ENCODE measurements around the gene FANCC. TPM values are rescaled to one million over a fixed set of nuclear protein-coding genes. Genes with fewer than 3 reads are reported as not detected.

Gene FANCC
- total RNA-seq, 2 experiments from 2014 or later = 15.4 to 21.5 TPM

DNA sequence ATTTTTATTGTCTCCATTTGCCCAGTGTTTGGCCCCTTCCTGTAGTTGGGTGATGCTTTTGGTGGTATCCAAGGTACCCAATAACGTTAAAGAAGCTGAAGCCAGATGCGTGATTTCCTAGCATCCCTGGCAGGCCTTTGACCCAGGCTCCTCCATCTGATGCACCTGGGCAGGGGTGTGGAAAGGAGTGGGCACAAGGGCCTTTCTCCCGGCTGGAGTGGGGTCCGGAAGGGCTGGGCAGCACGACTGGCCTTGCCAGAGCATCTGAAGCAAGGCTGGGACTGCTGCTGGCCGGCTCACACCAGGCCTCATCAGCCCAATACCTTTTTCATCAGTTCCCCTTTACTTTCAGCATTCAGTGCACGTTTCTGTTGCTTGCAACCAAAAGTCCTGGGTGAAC is 220.2 kb downstream of the FANCC start:
- H3K4me1 Mint-ChIP-seq = peaks cover 9% of the 10 kb centered on the region
- ChIA-PET POLR2A (no interaction called here), CTCF (interaction anchor here (2.0 kb wide), 1 partner anchor 25 kb away, joined by 7 read pairs; no protein-coding TSS in a partner anchor)
- H3K9me3 Mint-ChIP-seq = no peaks in the 10 kb centered on the region
- H3K4me3 Mint-ChIP-seq = no peak overlapping the region
- DNase-seq = no peak
- no peak overlapping the region for H3K27ac Mint-ChIP-seq
- no peaks in the 10 kb centered on the region for H3K36me3 Mint-ChIP-seq (ENCODE audit: low read depth)
- H3K27me3 Mint-ChIP-seq = no peaks in the 10 kb centered on the region

DNA sequence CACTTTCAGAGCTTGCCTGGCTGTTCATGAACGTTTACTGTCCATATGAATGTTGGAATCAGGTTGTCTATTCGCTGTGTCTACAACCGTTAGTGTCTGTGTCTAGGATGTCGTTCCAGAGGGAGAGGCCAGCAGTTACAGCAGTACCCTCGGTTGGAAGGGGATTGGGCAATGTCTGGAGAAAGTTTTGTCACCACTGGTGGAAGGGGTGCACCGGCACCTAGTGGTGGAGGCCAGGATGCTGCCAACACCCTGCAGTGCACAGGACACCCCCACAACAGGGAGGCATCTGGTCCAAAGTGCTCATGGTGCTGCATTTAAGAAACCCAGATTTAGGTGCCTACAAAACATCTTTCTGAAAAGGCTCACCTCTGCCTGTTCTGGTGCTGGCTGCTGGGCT is 220.7 kb downstream of the FANCC start:
- Mint-ChIP-seq H3K4me3 (no peak overlapping the region), H3K36me3 (ENCODE audit: low read depth) (no peaks in the 10 kb centered on the region), H3K9me3 (no peaks in the 10 kb centered on the region), H3K4me1 (peaks cover 10% of the 10 kb centered on the region), H3K27me3 (no peaks in the 10 kb centered on the region), H3K27ac (no peak overlapping the region)
- POLR2A ChIA-PET = no interaction called here
- CTCF ChIA-PET = interaction anchor here (2.0 kb wide), 1 partner anchor 24 kb away, joined by 7 read pairs; no protein-coding TSS in a partner anchor
- DNase-seq = no peak

DNA sequence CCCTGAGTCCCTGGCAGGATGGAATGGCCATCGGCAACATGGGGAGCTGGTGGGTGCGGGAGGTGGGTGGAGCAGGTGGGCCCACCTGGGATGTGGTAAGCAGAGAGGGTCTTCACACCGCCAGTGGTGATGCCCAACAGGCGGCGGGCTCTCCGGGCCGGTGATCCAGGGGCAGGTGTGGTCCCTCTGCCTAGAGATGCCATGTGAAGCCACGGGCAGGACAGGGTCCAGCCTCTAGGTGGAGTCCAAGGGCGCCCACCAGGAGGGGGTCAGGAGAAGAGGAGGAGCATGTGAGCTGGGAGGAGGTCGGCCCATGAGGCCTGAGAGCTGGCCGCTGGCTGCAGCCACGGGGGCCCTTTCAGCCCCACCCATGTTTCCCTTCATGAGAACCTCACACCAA is 221.1 kb downstream of the FANCC start:
- no peaks in the 10 kb centered on the region for H3K27me3 Mint-ChIP-seq
- DNase-seq = no peak
- no peaks in the 10 kb centered on the region for H3K36me3 Mint-ChIP-seq (ENCODE audit: low read depth)
- H3K4me1 Mint-ChIP-seq = peaks cover 12% of the 10 kb centered on the region
- ChIA-PET CTCF (interaction anchor here (2.0 kb wide), 1 partner anchor 24 kb away, joined by 7 read pairs; no protein-coding TSS in a partner anchor), POLR2A (no interaction called here)
- no peak overlapping the region for H3K4me3 Mint-ChIP-seq
- H3K9me3 Mint-ChIP-seq = no peaks in the 10 kb centered on the region
- H3K27ac Mint-ChIP-seq = no peak overlapping the region

DNA sequence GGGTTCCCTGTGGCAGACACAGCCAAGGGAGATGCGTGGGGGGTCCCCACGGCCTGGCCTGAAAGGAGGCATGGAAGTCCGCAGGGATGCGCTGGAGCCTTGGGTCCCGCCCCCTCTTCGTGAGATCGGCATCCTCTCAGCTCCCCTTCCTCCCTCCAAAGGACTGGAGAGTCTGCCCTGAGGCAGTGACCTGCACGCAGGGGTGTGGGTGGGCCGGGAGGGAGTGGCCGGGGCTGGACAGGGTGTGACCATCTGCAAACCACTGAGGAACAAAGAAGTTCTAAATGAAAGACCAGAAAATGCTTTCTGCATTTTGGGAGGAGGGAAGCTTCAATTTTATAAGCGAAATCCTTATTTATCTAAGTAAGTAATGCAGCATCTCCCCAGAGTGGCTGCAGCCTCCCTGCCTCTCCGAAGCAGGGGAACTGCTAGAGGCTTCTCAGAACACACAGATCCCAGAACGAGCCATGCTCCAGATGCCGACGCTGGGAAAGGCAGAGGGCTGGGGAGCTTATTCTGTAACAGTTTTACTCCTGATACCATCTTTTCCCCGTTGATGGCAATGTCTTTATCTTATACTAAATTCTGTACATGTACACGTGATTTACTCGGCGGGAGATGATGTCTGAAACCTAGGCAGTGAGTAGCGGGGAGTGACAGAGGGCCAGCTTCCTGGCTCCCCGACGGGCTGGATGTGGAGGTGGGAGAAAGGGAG is 221.7 kb downstream of the FANCC start:
- H3K9me3 Mint-ChIP-seq = no peaks in the 10 kb centered on the region
- no peak overlapping the region for H3K27ac Mint-ChIP-seq
- no peaks in the 10 kb centered on the region for H3K27me3 Mint-ChIP-seq
- POLR2A ChIA-PET = no interaction called here
- no peaks in the 10 kb centered on the region for H3K36me3 Mint-ChIP-seq (ENCODE audit: low read depth)
- H3K4me1 Mint-ChIP-seq = peaks cover 12% of the 10 kb centered on the region
- H3K4me3 Mint-ChIP-seq = no peak overlapping the region
- CTCF ChIA-PET = interaction anchor here (0.6 kb wide), 1 partner anchor 407 kb away, joined by 3 read pairs; no protein-coding TSS in a partner anchor
- DNase-seq = no peak

DNA sequence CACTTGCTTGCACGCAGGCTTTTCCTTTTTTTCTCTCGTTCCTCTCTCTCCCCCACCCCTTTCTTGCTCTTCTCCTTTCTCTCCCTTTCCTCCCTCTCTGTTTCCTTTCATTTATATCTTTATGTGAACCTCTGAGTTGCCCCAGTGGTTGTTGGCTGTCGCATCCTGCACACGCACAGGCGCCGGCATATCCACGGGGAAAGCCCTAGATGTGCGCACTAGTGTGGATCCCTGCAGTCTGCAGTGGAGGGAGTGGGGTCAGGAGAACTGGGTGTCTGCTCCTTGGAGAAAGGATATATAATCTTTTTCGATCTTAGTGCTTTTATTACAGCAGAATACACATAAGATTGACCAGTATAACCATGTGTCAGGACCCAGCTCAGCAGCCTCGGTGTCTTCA is 223.5 kb downstream of the FANCC start:
- POLR2A ChIA-PET = no interaction called here
- Mint-ChIP-seq H3K4me3 (no peak overlapping the region), H3K4me1 (peaks cover 12% of the 10 kb centered on the region), H3K9me3 (no peaks in the 10 kb centered on the region), H3K27ac (no peak overlapping the region), H3K27me3 (no peaks in the 10 kb centered on the region), H3K36me3 (ENCODE audit: low read depth) (no peaks in the 10 kb centered on the region)
- CTCF ChIA-PET = no interaction called here
- no peak for DNase-seq

DNA sequence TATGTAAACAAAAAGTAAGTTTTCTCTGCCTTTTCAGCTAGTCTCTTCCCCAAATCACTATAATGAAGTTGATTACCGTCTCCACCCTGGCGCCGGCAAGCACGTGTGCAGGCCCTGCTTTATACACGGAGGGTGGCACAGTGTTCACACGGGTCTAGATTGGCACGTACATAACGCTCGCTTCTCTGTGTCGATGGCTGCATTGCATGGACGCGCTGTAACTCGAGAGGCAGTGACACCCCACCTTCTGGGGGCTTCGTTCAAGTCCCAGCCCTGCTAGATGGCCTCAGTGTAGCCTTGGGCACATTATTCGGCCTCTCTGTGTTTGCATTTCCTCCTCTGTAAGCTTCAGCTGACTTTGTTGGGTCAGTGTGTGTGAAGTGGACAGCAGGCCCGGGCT is 223.9 kb downstream of the FANCC start:
- Mint-ChIP-seq H3K4me1 (peaks cover 12% of the 10 kb centered on the region), H3K36me3 (ENCODE audit: low read depth) (no peaks in the 10 kb centered on the region), H3K9me3 (no peaks in the 10 kb centered on the region), H3K27ac (no peak overlapping the region), H3K27me3 (no peaks in the 10 kb centered on the region), H3K4me3 (no peak overlapping the region)
- CTCF ChIA-PET = no interaction called here
- no peak for DNase-seq
- POLR2A ChIA-PET = no interaction called here

DNA sequence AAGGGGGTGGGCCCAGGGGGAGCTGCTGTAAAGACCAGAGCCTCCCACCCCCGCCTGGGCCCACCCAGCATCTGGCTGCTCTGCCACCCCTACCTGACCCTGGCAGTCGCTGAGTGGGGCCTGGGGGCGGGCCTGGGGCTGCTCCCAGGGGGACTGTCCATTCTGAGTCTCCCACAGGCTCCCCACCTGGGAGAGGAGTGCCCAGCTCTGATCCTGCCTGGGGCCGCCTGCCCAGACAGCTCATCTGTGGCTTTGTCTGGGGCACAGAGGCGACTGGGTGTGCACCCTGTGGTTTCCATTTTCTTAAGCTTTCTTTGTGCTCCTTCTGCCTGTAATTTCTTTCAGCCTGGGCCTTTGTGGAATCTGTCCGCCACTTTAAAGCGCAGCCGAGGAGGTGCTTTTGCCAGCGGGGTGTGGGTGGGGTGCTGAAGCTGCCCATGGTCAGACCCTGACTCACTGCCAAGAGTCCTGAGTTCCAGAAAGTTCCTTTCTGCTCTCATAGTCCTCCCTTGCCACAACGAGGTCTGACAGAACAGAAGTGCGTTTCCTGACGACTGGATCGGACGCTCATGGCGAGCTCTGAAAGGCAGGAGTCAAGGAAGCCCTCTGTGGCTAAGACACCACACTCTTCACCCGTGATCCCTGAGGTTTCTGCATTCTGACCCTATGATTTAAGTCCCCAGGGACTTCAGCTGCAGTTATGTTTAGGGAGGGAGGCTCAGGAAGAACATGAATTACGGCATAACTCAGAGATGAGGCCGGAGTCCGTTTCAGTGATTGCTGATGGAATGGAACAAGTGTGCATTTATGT is 225.0 kb downstream of the FANCC start:
- ChIA-PET CTCF (interaction anchor here (1.1 to 1.3 kb wide), 2 partner anchors 9 to 89 kb away, joined by 3 read pairs; no protein-coding TSS in a partner anchor), POLR2A (no interaction called here)
- Mint-ChIP-seq H3K9me3 (no peaks in the 10 kb centered on the region), H3K4me1 (peaks cover 12% of the 10 kb centered on the region), H3K27ac (no peak overlapping the region), H3K4me3 (no peak overlapping the region), H3K27me3 (no peaks in the 10 kb centered on the region), H3K36me3 (ENCODE audit: low read depth) (no peaks in the 10 kb centered on the region)
- DNase-seq = no peak

DNA sequence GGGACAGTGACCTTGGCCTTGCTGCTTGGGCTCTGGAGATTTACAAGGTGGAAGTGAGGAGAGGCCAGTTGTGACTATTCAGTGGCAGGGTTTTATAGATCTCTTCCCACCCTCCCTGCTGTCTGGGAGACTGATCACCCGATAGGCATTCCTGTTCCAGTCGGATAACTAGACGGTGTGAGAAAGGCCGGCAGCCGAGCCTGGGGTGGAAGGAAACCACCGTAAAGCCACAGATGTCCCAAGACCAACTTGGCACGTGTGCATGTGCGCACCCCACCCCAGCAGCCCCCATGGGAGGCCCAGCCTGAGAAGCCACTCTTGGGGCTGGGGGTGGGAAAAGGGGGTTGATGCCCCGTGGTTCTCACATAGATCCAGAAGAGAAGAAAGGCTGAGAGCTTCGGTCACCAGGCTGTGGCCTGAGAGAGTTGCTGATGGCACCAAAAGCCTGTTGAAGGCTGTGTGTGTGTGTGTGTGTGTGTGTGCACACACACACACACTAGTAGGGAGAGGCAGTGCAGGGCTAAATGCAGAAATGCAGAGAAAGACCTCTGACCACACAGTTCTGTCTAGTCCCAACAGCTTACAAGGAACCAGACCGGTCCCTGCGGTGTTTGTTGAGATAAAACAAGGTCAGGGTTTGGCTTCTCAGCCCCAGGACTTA is 225.8 kb downstream of the FANCC start:
- Mint-ChIP-seq H3K4me1 (peaks cover 12% of the 10 kb centered on the region), H3K4me3 (no peak overlapping the region), H3K27ac (no peak overlapping the region), H3K36me3 (ENCODE audit: low read depth) (no peaks in the 10 kb centered on the region), H3K27me3 (no peaks in the 10 kb centered on the region), H3K9me3 (no peaks in the 10 kb centered on the region)
- POLR2A ChIA-PET = no interaction called here
- DNase-seq = no peak
- CTCF ChIA-PET = interaction anchor here (1.1 to 1.3 kb wide), 2 partner anchors 9 to 89 kb away, joined by 3 read pairs; no protein-coding TSS in a partner anchor

DNA sequence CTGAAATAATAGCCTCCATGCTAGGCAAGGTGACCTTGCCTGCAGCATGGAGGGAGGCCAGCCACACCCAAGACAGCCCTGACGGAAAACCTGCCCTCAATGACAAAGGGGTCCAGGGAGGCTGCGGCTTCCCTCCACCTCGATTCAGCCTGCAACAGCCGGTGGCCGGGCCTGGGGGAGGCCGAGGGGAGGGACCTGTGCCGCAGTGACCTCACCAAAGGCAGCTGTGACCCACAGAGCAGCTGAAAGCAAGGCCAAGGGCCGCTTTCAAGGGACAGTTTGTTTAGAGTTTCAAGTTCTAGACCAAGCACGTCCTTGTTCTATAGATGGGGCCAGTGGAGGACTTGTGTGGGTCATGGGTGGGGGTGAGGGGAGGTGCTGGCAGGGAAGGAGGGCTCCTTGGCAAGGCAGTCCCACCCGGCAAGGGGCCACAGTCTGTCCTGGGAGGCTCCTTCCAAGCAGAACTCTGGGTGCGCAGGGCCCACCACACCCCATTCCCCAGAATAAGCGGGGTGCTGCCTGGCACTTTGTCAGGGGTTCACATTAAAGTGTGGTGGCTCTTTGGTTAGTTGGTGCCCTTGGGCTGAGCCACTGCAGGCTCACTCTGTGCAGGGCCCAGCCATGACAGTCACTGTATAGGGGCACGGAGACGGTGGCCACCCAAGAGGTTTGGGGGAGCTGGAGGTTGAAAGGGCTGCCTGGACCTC is 226.5 kb downstream of the FANCC start:
- H3K27me3 Mint-ChIP-seq = no peaks in the 10 kb centered on the region
- no peak overlapping the region for H3K27ac Mint-ChIP-seq
- CTCF ChIA-PET = no interaction called here
- H3K9me3 Mint-ChIP-seq = no peaks in the 10 kb centered on the region
- POLR2A ChIA-PET = no interaction called here
- DNase-seq = no peak
- H3K4me3 Mint-ChIP-seq = no peak overlapping the region
- H3K36me3 Mint-ChIP-seq (ENCODE audit: low read depth) = no peaks in the 10 kb centered on the region
- H3K4me1 Mint-ChIP-seq = peaks cover 12% of the 10 kb centered on the region

DNA sequence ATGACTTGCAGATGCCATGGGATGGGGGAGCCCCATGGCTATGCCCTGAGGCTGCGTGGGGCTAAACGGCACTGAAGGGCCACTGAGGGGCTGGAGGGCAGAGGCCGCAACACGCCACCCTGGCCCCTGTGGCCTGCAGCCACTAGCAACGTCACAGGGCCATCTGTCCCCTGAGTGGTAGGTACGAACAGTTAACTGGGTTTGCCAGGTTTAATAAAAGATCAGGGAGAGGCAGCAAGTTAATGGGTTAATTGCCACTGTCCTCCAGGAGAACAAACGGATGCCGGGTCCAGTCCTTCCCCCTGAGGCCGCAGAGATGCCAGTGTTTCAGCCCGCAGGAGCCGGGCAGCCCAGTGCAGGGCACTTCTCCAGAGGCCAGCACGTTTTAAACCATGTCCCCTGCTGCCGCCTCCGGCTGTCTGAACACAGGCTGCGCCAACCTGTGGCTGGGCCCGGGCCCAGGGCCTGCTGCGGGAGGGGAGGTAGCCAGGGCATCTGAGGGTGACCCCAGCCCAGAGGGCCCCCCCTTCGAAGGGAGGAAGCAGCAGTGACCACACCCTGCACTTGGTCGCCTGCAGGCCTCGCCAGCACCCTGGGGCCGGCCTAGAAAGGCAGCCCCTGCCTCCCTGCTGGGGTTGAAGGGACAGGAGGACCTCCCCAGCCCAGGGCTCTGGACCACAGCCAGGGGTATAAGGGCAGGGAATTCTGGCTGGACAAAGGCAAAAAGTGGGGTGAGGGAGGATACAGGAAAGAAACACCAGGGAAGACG is 227.3 kb downstream of the FANCC start:
- H3K4me3 Mint-ChIP-seq = no peak overlapping the region
- no peaks in the 10 kb centered on the region for H3K27me3 Mint-ChIP-seq
- no peak overlapping the region for H3K27ac Mint-ChIP-seq
- ChIA-PET CTCF (no interaction called here), POLR2A (no interaction called here)
- DNase-seq = no peak
- H3K4me1 Mint-ChIP-seq = peaks cover 12% of the 10 kb centered on the region
- no peaks in the 10 kb centered on the region for H3K9me3 Mint-ChIP-seq
- H3K36me3 Mint-ChIP-seq (ENCODE audit: low read depth) = no peaks in the 10 kb centered on the region

DNA sequence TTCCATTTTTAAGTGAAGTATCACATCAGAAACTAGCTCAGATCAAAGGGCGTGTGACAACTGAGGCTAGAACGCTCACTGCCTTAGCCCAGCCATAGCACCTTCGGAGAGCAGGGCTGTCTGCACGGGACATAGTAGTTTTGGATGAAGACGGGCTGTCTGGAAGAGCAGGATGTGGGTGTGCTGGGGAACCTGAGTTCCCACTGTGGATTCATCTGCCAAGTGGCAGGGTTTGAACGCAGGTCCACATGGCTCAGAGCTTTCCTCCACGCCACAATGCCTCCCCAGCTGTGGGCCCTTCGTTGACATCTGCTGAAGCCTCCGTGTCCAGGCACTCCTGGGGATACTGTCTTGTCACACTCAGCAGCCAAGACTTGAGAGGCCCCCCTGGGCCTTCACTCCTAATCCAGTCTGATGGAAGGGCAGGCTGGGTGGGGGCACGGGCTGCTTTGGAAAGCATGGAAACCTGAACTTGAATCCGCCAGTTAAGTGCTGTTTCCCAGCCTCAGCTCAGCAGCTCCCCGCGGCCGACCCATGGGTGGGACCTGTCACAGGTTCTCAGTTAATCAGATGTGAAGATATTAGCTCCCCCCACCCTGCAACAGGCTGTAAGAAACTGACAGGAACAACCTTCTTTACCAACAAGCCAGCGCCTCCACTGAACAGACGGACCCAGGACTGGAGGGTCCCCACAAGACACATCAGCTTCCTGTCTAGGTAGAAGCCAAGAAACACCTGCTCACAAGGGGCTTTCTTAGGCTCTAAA is 228.1 kb downstream of the FANCC start:
- DNase-seq = no peak
- Mint-ChIP-seq H3K4me3 (no peak overlapping the region), H3K9me3 (no peaks in the 10 kb centered on the region), H3K4me1 (peaks cover 12% of the 10 kb centered on the region), H3K27ac (no peak overlapping the region), H3K36me3 (ENCODE audit: low read depth) (no peaks in the 10 kb centered on the region), H3K27me3 (no peaks in the 10 kb centered on the region)
- ChIA-PET CTCF (interaction anchor here (1.0 to 1.1 kb wide), 2 partner anchors 12 to 37 kb away, joined by 3 read pairs; no protein-coding TSS in a partner anchor), POLR2A (interaction anchor here (0.6 kb wide), 1 partner anchor 31 kb away, joined by 3 read pairs; no protein-coding TSS in a partner anchor)

Measured in activated CD4-positive, alpha-beta T cell treated with anti-CD3 and anti-CD28 coated beads, Interleukin-2, amount 10 ng/mL, durations not matched to agents 7 days and 5 days (primary cell).